ENCODE measurements around the gene CADM4. TPM values are rescaled to one million over a fixed set of nuclear protein-coding genes. Genes with fewer than 3 reads are reported as not detected.

Gene CADM4
- total and polyA plus RNA-seq, 10 of the 15 experiments (the other 5 are each of a cell fraction or from before 2014, with no cell fraction given) = 0.04 to 0.12 (median 0.08) TPM; not detected in 5

- no peak for FAIRE-seq
- peak overlapping the region; percentile 66 for H2AFZ ChIP-seq (ENCODE audit: control insufficient read depth, low read depth, low read length)
- ChIA-PET POLR2A (interaction anchor here (0.5 to 3.7 kb wide), 5 partner anchors 22 to 125 kb away, joined by 3 to 22 read pairs (median 4); partner anchors contain the start of genes PINLYP, XRCC1 and ZNF575), RAD21 (ENCODE audit: unreplicated experiment) (interaction anchor here (0.9 to 4.8 kb wide), 10 partner anchors 19 to 213 kb away, joined by 3 to 92 read pairs (median 14); partner anchors contain the start of genes PHLDB3, PINLYP, XRCC1 and ZNF575), CTCF (interaction anchor here (0.6 to 6.6 kb wide), 11 partner anchors 9 to 213 kb away, joined by 3 to 169 read pairs (median 5); partner anchors contain the start of gene XRCC1), SMC1A (ENCODE audit: uncharacterized antibody, unreplicated experiment) (interaction anchor here (0.7 to 5.4 kb wide), 10 partner anchors 21 to 181 kb away, joined by 3 to 59 read pairs (median 6); partner anchors contain the start of genes PINLYP and XRCC1)
- H3K27ac ChIP-seq (ENCODE audit: control insufficient read depth, insufficient read depth) = peak overlapping the region; percentile 80
- in situ Hi-C loops (cut with MboI) = no loop called here
- WGBS (ENCODE audit: insufficient coverage, insufficient replicate concordance, low lambda C conversion rate, missing lambda C conversion rate) = 12% methylated on average over 7 of the region's 7 CpGs
- H3K27me3 ChIP-seq (replicated peaks in 1 of 2; ENCODE audit: control insufficient read depth in 2 of 2, insufficient read depth in 2 of 2, low read length in 1 of 2) = no peaks in the 10 kb centered on the region
- TF ChIP-seq KDM1A (IDR thresholded peaks at IDR 0.05; ENCODE audit: borderline replicate concordance) (no peak), ESRRA (IDR thresholded peaks at IDR 0.05; ENCODE audit: low read length) (no peak), MTA2 (IDR thresholded peaks at IDR 0.05; ENCODE audit: low read depth) (0 out of 2 replicates have a peak, but pooled peaks have one; percentile 28), PBX3 (IDR thresholded peaks at IDR 0.05; ENCODE audit: insufficient replicate concordance, low read depth, low read length) (no peak)
- H3K4me1 ChIP-seq (ENCODE audit: control insufficient read depth, insufficient read depth, low read length) = peaks cover 7% of the 10 kb centered on the region; the same call in 1 of the 2 replicates
- H3K36me3 ChIP-seq (ENCODE audit: control insufficient read depth in 2 of 2, insufficient read depth in 2 of 2, low read length in 1 of 2) = peaks cover 12 to 25% of the 10 kb centered on the region in 2 experiments; a peak in 3 of 4 replicates
- H3K9me3 ChIP-seq (replicated peaks; ENCODE audit: control insufficient read depth, insufficient read depth, low read length) = no peaks in the 10 kb centered on the region
- H3K4me3 ChIP-seq = peak overlapping the region; percentile 80
- H3K79me2 ChIP-seq (ENCODE audit: control insufficient read depth, insufficient read depth, low read length) = peaks cover 37% of the 10 kb centered on the region
- peak overlapping the region; percentile 86 for H3K4me2 ChIP-seq (ENCODE audit: control insufficient read depth, insufficient read depth)
- peak overlapping the region; percentile 71 for H3K9ac ChIP-seq (ENCODE audit: control insufficient read depth, insufficient read depth, low read length)
- no peaks in the 10 kb centered on the region for H4K20me1 ChIP-seq (ENCODE audit: control insufficient read depth, insufficient read depth)
- no peak for ATAC-seq
- DNase-seq (ENCODE audit: low read depth, low spot score) = no peak
- intact Hi-C loops (cut with micrococcal nuclease; ENCODE audit: unreplicated experiment) = loop anchor here (1.0 to 2.0 kb wide), 3 partner anchors 22 to 134 kb away; partner anchors contain the start of genes PINLYP, XRCC1 and ZNF575
- no TSS peak for BruUV-seq (replicated peaks)
Observed at GRCh38 chr19:43596842-43597461, 42.7 kb downstream of the CADM4 start.
